Measurements from ENCODE around the gene PLEKHA1.

The PLEKHA1 gene

GRCh38 chr10:122374237-122374858 lies at the start of gene PLEKHA1:
PLEKHA1 (plus strand) TSS chr10:122374708; CDS start chr10:122393201, 18,493 bp downstream.
- ATAC-seq (replicated peaks), result peak; percentile 84 to 85
- Mint-ChIP-seq H3K27me3 (peaks cover 19 to 31% of the 10 kb centered on the region in 2 donors), H3K4me1 (peaks cover 17 to 20% of the 10 kb centered on the region in 2 donors), H3K4me3 (peak within 1 kb of the TSS; percentile 94 to 95), H3K27ac (peak within 1 kb of the TSS; percentile 99), H3K9me3 (peaks cover 0 to under 1% of the 10 kb centered on the region in 2 donors), H3K36me3 (peaks cover 2 to 8% of the 10 kb centered on the region in 2 donors)
- DNase-seq, result peak; percentile 93

- DNase-seq, result no peak
- H3K4me1 Mint-ChIP-seq, result peaks cover 13 to 40% of the 10 kb centered on the region in 2 donors
- H3K27ac Mint-ChIP-seq, result no peak overlapping the region
- no peak for ATAC-seq (replicated peaks)
- H3K4me3 Mint-ChIP-seq, result no peak overlapping the region
- peaks cover 0 to 4% of the 10 kb centered on the region in 2 donors for H3K9me3 Mint-ChIP-seq
- peaks cover 40 to 46% of the 10 kb centered on the region in 2 donors for H3K27me3 Mint-ChIP-seq
- peaks cover 0 to 2% of the 10 kb centered on the region in 2 donors for H3K36me3 Mint-ChIP-seq
Measured at GRCh38 chr10:122325235-122325634, 49.3 kb upstream of the PLEKHA1 start.

- no peak for DNase-seq
- ATAC-seq (replicated peaks), result peak; percentile 78 to 84
- Mint-ChIP-seq H3K4me3 (no peak overlapping the region), H3K27ac (no peak overlapping the region), H3K27me3 (peaks cover 45 to 46% of the 10 kb centered on the region in 2 donors), H3K4me1 (peaks cover 13 to 40% of the 10 kb centered on the region in 2 donors), H3K9me3 (peaks cover 0 to 3% of the 10 kb centered on the region in 2 donors), H3K36me3 (peaks cover 0 to 2% of the 10 kb centered on the region in 2 donors)
Measured at GRCh38 chr10:122326385-122326784, 48.1 kb upstream of the PLEKHA1 start.

DNA sequence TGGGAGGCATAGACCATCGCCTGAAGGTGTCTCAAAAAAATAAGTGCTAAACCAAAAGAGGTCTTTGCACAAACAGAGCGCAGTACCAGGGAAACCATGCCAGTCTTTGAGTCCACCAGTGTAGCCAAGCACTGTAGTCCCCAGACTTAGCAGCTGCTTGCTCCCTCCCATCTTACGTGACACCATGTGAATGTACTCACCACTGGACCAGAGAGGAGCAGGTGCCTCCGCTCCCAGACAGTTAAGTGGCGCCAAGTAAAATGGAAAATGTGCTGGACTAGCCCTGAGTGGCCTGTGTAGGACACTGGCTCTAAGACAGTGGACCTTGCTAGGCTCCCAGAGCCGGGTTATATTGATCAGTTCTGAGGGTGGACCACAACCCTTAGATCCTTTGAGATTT lies 47.7 kb upstream of the PLEKHA1 start:
- Mint-ChIP-seq H3K27ac (no peak overlapping the region), H3K27me3 (peaks cover 44 to 47% of the 10 kb centered on the region in 2 donors), H3K36me3 (no peaks in the 10 kb centered on the region), H3K9me3 (no peaks in the 10 kb centered on the region), H3K4me3 (no peak overlapping the region), H3K4me1 (peaks cover 15 to 41% of the 10 kb centered on the region in 2 donors)
- DNase-seq (no peak), ATAC-seq (replicated peaks) (peak; percentile 19 to 20)

GRCh38 chr10:122327237-122328206 lies 47.0 kb upstream of the PLEKHA1 start:
- Mint-ChIP-seq H3K27me3 (peaks cover 47 to 50% of the 10 kb centered on the region in 2 donors), H3K9me3 (no peaks in the 10 kb centered on the region), H3K4me1 (peaks cover 18 to 46% of the 10 kb centered on the region in 2 donors), H3K27ac (no peak overlapping the region), H3K36me3 (no peaks in the 10 kb centered on the region), H3K4me3 (no peak overlapping the region)
- ATAC-seq (replicated peaks) (no peak), DNase-seq (no peak)

DNA sequence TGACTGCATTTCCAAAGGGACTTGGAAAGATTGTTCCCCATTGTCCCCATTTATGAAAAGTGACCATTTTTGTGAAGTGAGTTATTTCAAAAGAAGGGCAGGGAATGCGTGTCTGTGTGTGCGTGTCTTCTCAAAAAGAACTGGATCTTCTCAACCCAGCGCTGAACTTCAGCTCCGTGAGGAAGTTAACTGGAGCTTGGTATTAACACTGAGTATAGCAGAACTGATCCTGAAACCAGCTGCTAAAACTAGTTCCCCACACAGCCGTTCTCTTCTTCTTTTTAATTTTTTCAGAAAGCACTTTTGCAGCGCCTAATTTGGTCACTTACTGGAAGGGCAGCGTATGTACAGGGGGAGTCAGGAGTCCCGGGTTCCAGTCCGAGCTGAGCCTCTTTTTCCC lies 45.8 kb upstream of the PLEKHA1 start:
- Mint-ChIP-seq H3K27me3 (peaks cover 39 to 47% of the 10 kb centered on the region in 2 donors), H3K4me3 (no peak overlapping the region), H3K9me3 (no peaks in the 10 kb centered on the region), H3K4me1 (peaks cover 18 to 51% of the 10 kb centered on the region in 2 donors), H3K36me3 (no peaks in the 10 kb centered on the region), H3K27ac (no peak overlapping the region)
- DNase-seq (no peak), ATAC-seq (replicated peaks) (peak; percentile 74 to 75)

DNA sequence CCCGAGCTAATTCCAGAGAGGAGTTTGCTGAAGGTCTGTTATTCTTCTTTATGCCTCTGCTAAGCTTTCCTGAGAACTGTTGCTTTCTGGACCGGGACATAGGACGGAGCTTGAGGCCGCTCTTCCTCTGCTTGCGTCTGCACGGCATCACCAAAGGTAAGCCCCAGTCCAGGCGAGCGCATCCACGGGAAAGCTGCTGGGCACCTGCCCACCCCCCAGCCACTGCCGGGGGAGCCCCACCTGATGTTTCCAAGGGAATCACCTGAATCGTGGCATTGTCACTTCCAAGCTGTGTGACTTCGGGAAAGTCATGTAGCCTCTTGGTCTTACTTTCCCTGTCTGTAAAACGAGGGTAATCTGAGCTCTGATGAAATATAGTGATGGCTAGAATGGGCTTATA lies 45.1 kb upstream of the PLEKHA1 start:
- Mint-ChIP-seq H3K27me3 (peaks cover 32 to 44% of the 10 kb centered on the region in 2 donors), H3K36me3 (no peaks in the 10 kb centered on the region), H3K27ac (no peak overlapping the region), H3K4me1 (peaks cover 18 to 51% of the 10 kb centered on the region in 2 donors), H3K9me3 (no peaks in the 10 kb centered on the region), H3K4me3 (no peak overlapping the region)
- ATAC-seq (replicated peaks) (no peak), DNase-seq (no peak)

- Mint-ChIP-seq H3K4me1 (peaks cover 15 to 38% of the 10 kb centered on the region in 2 donors), H3K9me3 (no peaks in the 10 kb centered on the region), H3K27ac (no peak overlapping the region), H3K4me3 (no peak overlapping the region), H3K36me3 (no peaks in the 10 kb centered on the region), H3K27me3 (peaks cover 31 to 49% of the 10 kb centered on the region in 2 donors)
- ATAC-seq (replicated peaks) (no peak), DNase-seq (no peak)
Measured at GRCh38 chr10:122331100-122331499, 43.4 kb upstream of the PLEKHA1 start.

DNA sequence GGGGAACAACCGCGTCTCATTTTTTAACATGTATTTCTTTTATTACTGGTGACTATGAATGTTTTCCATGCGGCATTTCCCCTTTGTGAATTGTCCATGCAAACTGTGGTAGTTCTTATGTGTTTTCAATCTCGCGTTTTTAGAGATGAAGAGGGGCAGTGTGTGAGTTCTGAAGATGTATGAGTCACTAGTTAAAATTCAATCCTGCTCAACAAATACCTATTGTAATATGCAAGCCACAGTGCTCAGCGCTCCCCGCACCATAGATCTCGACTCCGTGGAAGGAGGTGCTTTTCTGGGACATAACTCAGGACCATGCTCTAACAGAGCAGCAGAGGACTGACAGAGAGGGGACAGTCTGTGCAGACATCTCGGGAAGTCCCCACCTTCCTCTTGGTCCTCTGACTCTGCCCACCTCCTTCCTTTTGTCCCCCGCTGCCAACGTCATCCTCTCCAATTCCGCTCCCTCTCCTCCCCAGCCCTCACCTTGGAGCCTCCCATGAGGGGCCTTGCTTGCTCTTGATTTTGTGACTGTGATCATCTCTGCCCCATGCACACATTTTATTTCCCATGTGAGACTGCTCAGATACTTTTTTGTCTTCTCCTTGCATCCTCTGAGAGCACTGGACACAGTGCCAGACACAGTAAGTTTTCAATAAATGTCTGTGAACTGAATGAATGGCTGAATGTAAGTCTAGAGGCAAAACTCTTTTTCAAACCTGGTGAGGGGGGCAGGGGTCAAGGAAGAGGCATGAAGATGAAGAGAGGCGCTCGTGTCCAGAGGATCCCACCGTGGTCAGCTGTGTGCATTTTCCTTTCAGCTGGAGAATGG lies 42.7 kb upstream of the PLEKHA1 start:
- peaks cover 8 to 30% of the 10 kb centered on the region in 2 donors for H3K4me1 Mint-ChIP-seq

GRCh38 chr10:122333037-122333436 lies 41.5 kb upstream of the PLEKHA1 start:
- peak; percentile 82 to 83 for ATAC-seq (replicated peaks)

More for the DNA sequence above, 42.7 kb upstream of the PLEKHA1 start:
- Mint-ChIP-seq H3K9me3 (no peaks in the 10 kb centered on the region), H3K27ac (no peak overlapping the region), H3K36me3 (no peaks in the 10 kb centered on the region), H3K27me3 (peaks cover 36 to 52% of the 10 kb centered on the region in 2 donors), H3K4me3 (no peak overlapping the region)
- DNase-seq, result no peak
- peak; percentile 18 to 19 for ATAC-seq (replicated peaks)

GRCh38 chr10:122336332-122336731 lies 38.2 kb upstream of the PLEKHA1 start:
- DNase-seq, result no peak
- H3K4me1 Mint-ChIP-seq, result peaks cover 5 to 11% of the 10 kb centered on the region in 2 donors
- H3K27ac Mint-ChIP-seq, result no peak overlapping the region
- ATAC-seq (replicated peaks), result no peak
- H3K27me3 Mint-ChIP-seq, result peaks cover 48 to 77% of the 10 kb centered on the region in 2 donors
- no peaks in the 10 kb centered on the region for H3K9me3 Mint-ChIP-seq
- no peak overlapping the region for H3K4me3 Mint-ChIP-seq
- H3K36me3 Mint-ChIP-seq, result no peaks in the 10 kb centered on the region

More at GRCh38 chr10:122333037-122333436, 41.5 kb upstream of the PLEKHA1 start:
- H3K9me3 Mint-ChIP-seq, result no peaks in the 10 kb centered on the region
- peak; percentile 48 for DNase-seq
- H3K4me1 Mint-ChIP-seq, result peaks cover 5 to 27% of the 10 kb centered on the region in 2 donors
- H3K4me3 Mint-ChIP-seq, result no peak overlapping the region
- no peaks in the 10 kb centered on the region for H3K36me3 Mint-ChIP-seq
- no peak overlapping the region for H3K27ac Mint-ChIP-seq
- peaks cover 41 to 65% of the 10 kb centered on the region in 2 donors for H3K27me3 Mint-ChIP-seq

- no peak for ATAC-seq (replicated peaks)
- no peak overlapping the region for H3K4me3 Mint-ChIP-seq
- peaks cover 2 to 8% of the 10 kb centered on the region in 2 donors for H3K4me1 Mint-ChIP-seq
- no peaks in the 10 kb centered on the region for H3K9me3 Mint-ChIP-seq
- no peak for DNase-seq
- no peak overlapping the region for H3K27ac Mint-ChIP-seq
- peaks cover 42 to 72% of the 10 kb centered on the region in 2 donors for H3K27me3 Mint-ChIP-seq
- H3K36me3 Mint-ChIP-seq, result no peaks in the 10 kb centered on the region
Measured at GRCh38 chr10:122336961-122337360, 37.5 kb upstream of the PLEKHA1 start.

DNA sequence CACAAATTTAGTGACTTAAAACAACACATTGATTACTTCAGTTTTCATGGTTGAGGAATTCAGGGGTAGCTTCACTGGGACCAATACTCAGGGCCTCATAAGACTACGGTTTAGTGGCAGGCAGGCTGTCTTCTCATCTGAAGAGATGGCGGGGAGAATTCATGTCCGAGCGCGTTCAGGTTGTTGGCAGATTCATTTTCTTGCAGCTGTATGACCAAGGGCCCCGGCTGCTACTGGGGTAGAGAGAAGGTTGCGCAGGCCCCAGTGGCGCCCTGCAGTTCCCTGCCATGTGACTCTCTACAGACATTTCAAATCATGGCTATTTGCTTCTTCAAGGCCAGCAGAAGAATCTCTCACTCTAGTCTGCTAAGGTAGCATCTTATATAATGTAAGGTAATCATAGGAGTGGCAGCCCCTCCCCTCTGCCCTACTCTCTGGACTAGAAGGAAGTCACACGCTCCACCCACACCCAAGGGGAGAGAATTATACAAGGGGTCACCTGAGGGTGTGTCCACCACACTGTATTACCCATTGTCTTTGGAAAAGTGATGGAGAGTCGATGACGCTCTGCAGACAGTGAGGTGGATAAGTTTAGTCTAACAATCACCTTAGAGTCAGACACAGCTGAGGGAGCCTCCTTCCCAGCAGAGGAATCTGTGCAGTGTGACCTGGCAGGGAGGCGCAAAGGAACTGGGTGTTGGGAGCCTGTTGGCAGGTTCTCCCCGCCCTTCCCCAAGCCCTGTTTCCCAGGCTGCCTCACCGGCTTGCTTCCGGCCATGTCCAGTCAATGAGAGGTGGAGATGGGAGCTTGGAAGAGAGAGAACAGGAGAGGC lies 35.7 kb upstream of the PLEKHA1 start:
- H3K4me3 Mint-ChIP-seq, result no peak overlapping the region
- ATAC-seq (replicated peaks) (no peak), DNase-seq (no peak)
- H3K9me3 Mint-ChIP-seq, result no peaks in the 10 kb centered on the region
- peaks cover 38 to 66% of the 10 kb centered on the region in 2 donors for H3K27me3 Mint-ChIP-seq
- H3K27ac Mint-ChIP-seq, result no peak overlapping the region
- H3K4me1 Mint-ChIP-seq, result peaks cover 11 to 19% of the 10 kb centered on the region in 2 donors
- H3K36me3 Mint-ChIP-seq, result no peaks in the 10 kb centered on the region
